Measurements from ENCODE around the gene LANCL2.

Gene LANCL2

GRCh38 chr7:55472928-55473725 lies 108.0 kb downstream of the LANCL2 start:
- TF ChIP-seq GATA3 (IDR thresholded peaks at IDR 0.05; ENCODE audit: low read depth, low read length) (no peak), GATA2 (IDR thresholded peaks at IDR 0.05; ENCODE audit: low read depth, low read length) (no peak)

GRCh38 chr7:55473932-55474331 lies 108.8 kb downstream of the LANCL2 start:
- TF ChIP-seq GATA3 (IDR thresholded peaks at IDR 0.05; ENCODE audit: low read depth, low read length), result no peak
- TF ChIP-seq GATA2 (IDR thresholded peaks at IDR 0.05; ENCODE audit: low read depth, low read length), result no peak

- TF ChIP-seq GATA3 (IDR thresholded peaks at IDR 0.05; ENCODE audit: low read depth, low read length) (no peak), GATA2 (IDR thresholded peaks at IDR 0.05; ENCODE audit: low read depth, low read length) (no peak)
Measured at GRCh38 chr7:55474944-55475854, 110.1 kb downstream of the LANCL2 start.

- TF ChIP-seq GATA3 (IDR thresholded peaks at IDR 0.05; ENCODE audit: low read depth, low read length), result no peak
- TF ChIP-seq GATA2 (IDR thresholded peaks at IDR 0.05; ENCODE audit: low read depth, low read length), result no peak
Measured at GRCh38 chr7:55475855-55476803, 111.0 kb downstream of the LANCL2 start.

- TF ChIP-seq GATA3 (IDR thresholded peaks at IDR 0.05; ENCODE audit: low read depth, low read length) (no peak), GATA2 (IDR thresholded peaks at IDR 0.05; ENCODE audit: low read depth, low read length) (no peak)
Measured at GRCh38 chr7:55476852-55477780, 112.0 kb downstream of the LANCL2 start.

- TF ChIP-seq GATA2 (IDR thresholded peaks at IDR 0.05; ENCODE audit: low read depth, low read length), result no peak
- no peak for TF ChIP-seq GATA3 (IDR thresholded peaks at IDR 0.05; ENCODE audit: low read depth, low read length)
Measured at GRCh38 chr7:55477781-55478374, 112.7 kb downstream of the LANCL2 start.

- TF ChIP-seq GATA2 (IDR thresholded peaks at IDR 0.05; ENCODE audit: low read depth, low read length) (no peak), GATA3 (IDR thresholded peaks at IDR 0.05; ENCODE audit: low read depth, low read length) (no peak)
Measured at GRCh38 chr7:55478700-55479099, 113.6 kb downstream of the LANCL2 start.

GRCh38 chr7:55481155-55481554 lies 116.0 kb downstream of the LANCL2 start:
- TF ChIP-seq GATA2 (IDR thresholded peaks at IDR 0.05; ENCODE audit: low read depth, low read length), result no peak
- TF ChIP-seq GATA3 (IDR thresholded peaks at IDR 0.05; ENCODE audit: low read depth, low read length), result no peak

- TF ChIP-seq GATA2 (IDR thresholded peaks at IDR 0.05; ENCODE audit: low read depth, low read length) (no peak), GATA3 (IDR thresholded peaks at IDR 0.05; ENCODE audit: low read depth, low read length) (no peak)
Measured at GRCh38 chr7:55483046-55483445, 117.9 kb downstream of the LANCL2 start.

Measured in SH-SY5Y (cell line).